ENCODE measurements around the gene TBC1D10A.

TBC1D10A gene, protein sequence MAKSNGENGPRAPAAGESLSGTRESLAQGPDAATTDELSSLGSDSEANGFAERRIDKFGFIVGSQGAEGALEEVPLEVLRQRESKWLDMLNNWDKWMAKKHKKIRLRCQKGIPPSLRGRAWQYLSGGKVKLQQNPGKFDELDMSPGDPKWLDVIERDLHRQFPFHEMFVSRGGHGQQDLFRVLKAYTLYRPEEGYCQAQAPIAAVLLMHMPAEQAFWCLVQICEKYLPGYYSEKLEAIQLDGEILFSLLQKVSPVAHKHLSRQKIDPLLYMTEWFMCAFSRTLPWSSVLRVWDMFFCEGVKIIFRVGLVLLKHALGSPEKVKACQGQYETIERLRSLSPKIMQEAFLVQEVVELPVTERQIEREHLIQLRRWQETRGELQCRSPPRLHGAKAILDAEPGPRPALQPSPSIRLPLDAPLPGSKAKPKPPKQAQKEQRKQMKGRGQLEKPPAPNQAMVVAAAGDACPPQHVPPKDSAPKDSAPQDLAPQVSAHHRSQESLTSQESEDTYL

GRCh38 chr22:30326706-30327362, at the start of gene TBC1D10A:
Gene TBC1D10A, minus strand, starts transcription at chr22:30326941. Its CDS starts 60 bp downstream, at chr22:30326881.
- peak; percentile 81 for DNase-seq

DNA sequence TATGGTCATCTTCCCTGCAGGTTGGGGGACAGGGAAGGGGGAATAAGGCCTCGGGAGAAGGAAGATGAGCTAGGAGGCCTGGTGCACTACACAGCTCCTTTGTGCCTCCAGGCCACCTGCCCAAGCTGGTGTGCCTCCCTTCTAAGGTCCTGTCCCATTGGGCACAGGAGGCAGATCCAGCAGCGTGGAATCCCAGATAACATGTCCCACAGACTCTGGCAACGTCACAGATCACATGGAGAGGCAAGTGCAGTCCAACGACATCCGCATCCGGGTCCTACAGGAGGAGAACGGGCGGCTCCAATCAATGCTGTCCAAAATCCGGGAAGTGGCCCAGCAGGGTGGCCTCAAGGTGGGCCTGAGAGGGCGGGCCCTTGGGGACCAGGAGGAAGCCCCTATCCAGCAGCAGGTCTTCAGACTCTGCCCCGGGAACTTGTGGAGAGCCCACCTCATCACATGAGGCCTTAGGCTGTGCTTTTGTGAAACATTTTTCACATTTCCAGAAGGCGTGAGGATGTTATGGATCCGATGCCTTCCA, 48.6 kb upstream of the TBC1D10A start:
- no peak for DNase-seq

- DNase-seq: no peak
These were observed 46.9 kb upstream of the TBC1D10A start for GRCh38 chr22:30373331-30374325.

DNA sequence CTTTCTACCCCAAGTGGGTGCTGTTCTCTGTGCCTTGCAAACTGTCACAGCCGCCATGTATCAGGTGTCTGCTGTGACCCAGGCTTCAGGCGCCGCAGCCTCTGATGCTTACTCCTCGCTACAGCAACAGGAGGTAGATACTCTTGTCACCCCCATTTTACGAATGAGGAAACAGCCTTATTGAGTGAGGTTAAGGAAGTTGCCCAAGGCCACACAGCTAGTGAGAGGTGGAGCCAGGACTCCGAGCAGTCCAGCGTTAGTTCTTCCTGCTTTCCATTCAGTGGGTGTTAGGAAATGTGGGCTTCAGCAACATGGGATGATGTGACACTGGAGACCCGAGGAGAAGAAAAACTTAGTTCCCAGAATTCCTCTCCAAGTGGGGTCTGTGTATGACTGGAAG, 46.2 kb upstream of the TBC1D10A start:
- peak; percentile 84 for DNase-seq

DNA sequence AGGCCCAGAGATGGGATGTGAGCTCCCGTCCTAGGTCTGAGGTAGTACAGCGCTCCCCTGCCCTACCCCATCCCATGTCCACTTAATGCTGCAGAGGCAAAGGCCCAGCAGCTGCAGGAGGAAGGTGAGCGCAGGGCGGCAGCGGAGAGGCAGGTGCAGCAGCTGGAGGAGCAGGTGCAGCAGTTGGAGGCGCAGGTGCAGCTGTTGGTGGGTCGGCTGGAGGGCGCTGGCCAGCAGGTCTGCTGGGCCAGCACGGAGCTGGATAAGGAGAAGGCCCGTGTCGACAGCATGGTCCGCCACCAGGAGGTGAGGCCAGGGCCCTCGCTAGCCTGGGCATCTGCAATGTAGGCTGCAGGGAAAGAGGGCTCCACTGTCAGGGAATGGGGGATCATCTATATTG, 45.2 kb upstream of the TBC1D10A start:
- DNase-seq: no peak

- DNase-seq: no peak
These were observed 44.6 kb upstream of the TBC1D10A start for GRCh38 chr22:30371321-30371720.

- DNase-seq: no peak
These were observed 44.0 kb upstream of the TBC1D10A start for GRCh38 chr22:30370641-30371230.

- DNase-seq: no peak
These were observed 41.7 kb upstream of the TBC1D10A start for GRCh38 chr22:30368420-30368819.

GRCh38 chr22:30365891-30366290, 39.1 kb upstream of the TBC1D10A start:
- no peak for DNase-seq

- no peak for DNase-seq
These were observed 36.0 kb upstream of the TBC1D10A start for GRCh38 chr22:30362651-30363281.

- no peak for DNase-seq
These were observed 35.3 kb upstream of the TBC1D10A start for GRCh38 chr22:30361916-30362650.

GRCh38 chr22:30358541-30358940, 31.8 kb upstream of the TBC1D10A start:
- DNase-seq: no peak

DNA sequence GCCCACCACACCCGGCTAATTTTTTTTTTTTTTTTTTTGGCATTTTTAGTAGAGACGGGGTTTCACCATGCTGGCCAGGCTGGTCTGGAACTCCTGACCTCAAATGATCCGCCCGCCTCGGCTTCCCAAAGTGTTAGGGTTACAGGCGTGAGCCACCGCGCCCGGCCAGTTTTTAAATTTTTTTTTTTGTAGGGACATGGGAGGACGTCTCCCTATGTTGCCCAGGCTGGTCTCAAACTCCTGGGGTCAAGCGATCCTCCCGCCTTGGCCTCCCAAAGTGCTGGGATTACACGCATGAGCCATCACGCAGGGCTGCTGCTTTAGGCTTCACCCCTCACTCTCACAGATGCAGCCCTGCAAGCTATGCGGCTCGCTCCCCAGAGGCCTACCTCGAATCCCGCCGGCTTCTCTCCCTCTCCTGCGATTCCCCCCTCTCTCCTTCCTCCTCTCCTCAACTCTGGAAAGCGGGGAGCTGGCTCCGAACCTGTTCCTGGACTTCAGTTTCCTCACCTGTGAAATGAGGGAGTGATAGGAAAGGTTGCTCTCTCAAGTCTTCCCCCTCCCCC, 31.0 kb upstream of the TBC1D10A start:
- DNase-seq: no peak

GRCh38 chr22:30357236-30357570, 30.5 kb upstream of the TBC1D10A start:
- no peak for DNase-seq

GRCh38 chr22:30356449-30357235, 29.9 kb upstream of the TBC1D10A start, which contains the start of the genes CCDC157 and SF3A1:
Gene CCDC157, plus strand, starts transcription at chr22:30357007. Its CDS starts 8,994 bp downstream, at chr22:30366001.
Gene SF3A1, minus strand, starts transcription at chr22:30356894. Its CDS starts 102 bp downstream, at chr22:30356792.
- peak; percentile 79 for DNase-seq

GRCh38 chr22:30354644-30355043, 27.9 kb upstream of the TBC1D10A start:
- DNase-seq: no peak

DNA sequence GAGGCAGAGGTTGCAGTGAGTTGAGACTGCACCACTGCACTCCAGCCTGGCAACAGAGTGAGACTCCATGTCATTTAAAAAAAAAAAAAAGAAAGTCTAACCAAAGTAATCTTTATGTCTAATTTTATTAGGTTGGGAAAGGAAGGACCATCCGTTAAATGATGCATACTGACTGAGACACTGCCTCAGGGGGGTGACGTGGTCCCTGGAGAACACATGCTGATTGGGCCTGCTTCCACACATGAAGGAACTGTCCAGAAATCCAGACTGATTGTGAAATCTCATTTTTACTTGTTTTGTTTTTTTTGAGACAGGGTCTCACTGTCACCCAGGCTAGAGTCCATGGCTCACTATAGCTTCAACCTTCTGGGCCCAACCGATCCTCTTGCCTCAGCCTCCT, 24.5 kb upstream of the TBC1D10A start:
- DNase-seq: no peak

GRCh38 chr22:30348809-30349208, 22.1 kb upstream of the TBC1D10A start:
- DNase-seq: no peak

DNA sequence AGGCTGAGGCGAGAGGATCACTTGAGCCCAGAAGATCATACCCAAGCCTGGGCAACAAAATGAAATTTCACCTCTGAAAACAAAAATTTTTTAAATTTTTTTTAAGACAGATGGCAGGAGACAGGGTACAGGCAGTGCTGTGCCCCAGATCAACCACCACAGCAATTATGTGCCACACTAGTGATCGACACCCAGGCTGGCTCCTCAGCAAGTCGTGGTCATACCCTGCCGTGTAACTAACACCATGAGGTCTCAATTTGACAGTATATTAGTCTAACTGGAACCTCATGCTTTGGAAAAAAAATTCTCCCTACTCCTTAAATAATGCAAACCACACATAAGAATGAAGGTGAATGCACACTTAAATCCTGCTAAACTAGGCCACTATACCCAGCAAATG, 21.7 kb upstream of the TBC1D10A start:
- DNase-seq: no peak

All from MV-4-11 (cell line).